Cardiac septum (tissue), 1 donor: ENCODE data around the gene DMBX1. TPM values are rescaled to one million over a fixed set of nuclear protein-coding genes. Genes with fewer than 3 reads are reported as not detected.

Experiments
- DNase-seq: peaks from one replicate; pipeline ENCODE4 v3.0.0-alpha.2; 2020; ENCODE audit warnings: low spot score
- intact Hi-C: fragments of 100-400 bp; cut with DNase I; formaldehyde crosslinking; loops from one replicate; pipeline ENCODE4 v1.14.0; 2022
- total RNA-seq: library from RNA; stranded (reverse); fragmentation: NEBNext Ultra II Directional; extraction: Animal tissue kit (Norgen Biotek cat#: 25700); gene quantifications from one replicate; pipeline ENCODE4 v1.2.1, GENCODE V29; 2021
- donor health status: DM: no; HTN: no; CAD: no.

DMBX1 gene
- total RNA-seq, 1 donor from 2014 or later = not detected

- intact Hi-C loops = no loop called here
- no peak for DNase-seq
These were observed 5.3 kb downstream of the DMBX1 start for GRCh38 chr1:46494910-46495309.

- DNase-seq = no peak
These were observed 6.1 kb downstream of the DMBX1 start for GRCh38 chr1:46495778-46496177.

GRCh38 chr1:46496505-46496904, 6.9 kb downstream of the DMBX1 start:
- intact Hi-C loops = no loop called here

More at GRCh38 chr1:46495778-46496177, 6.1 kb downstream of the DMBX1 start:
- intact Hi-C loops = no loop called here

GRCh38 chr1:46497020-46497419, 7.4 kb downstream of the DMBX1 start:
- DNase-seq = no peak
- intact Hi-C loops = no loop called here

More at GRCh38 chr1:46496505-46496904, 6.9 kb downstream of the DMBX1 start:
- no peak for DNase-seq

GRCh38 chr1:46497665-46498064, 8.0 kb downstream of the DMBX1 start:
- intact Hi-C loops = no loop called here
- no peak for DNase-seq

- DNase-seq = no peak
- intact Hi-C loops = no loop called here
These were observed 11.9 kb downstream of the DMBX1 start for GRCh38 chr1:46501528-46501927.

- intact Hi-C loops = no loop called here
- DNase-seq = no peak
These were observed 13.8 kb downstream of the DMBX1 start for GRCh38 chr1:46503421-46503820.

- intact Hi-C loops = no loop called here
- DNase-seq = no peak
These were observed 17.0 kb downstream of the DMBX1 start for GRCh38 chr1:46506470-46507219.

- no peak for DNase-seq
- intact Hi-C loops = no loop called here
These were observed 19.1 kb downstream of the DMBX1 start for GRCh38 chr1:46508757-46509156.

- intact Hi-C loops = no loop called here
- DNase-seq = no peak
These were observed 20.8 kb downstream of the DMBX1 start for GRCh38 chr1:46510341-46510997.

- intact Hi-C loops = no loop called here
- no peak for DNase-seq
These were observed 21.3 kb downstream of the DMBX1 start for GRCh38 chr1:46510998-46511365.

- intact Hi-C loops = no loop called here
These were observed 22.6 kb downstream of the DMBX1 start for GRCh38 chr1:46512135-46512791.

GRCh38 chr1:46512792-46513190, 23.2 kb downstream of the DMBX1 start:
- no peak for DNase-seq
- intact Hi-C loops = no loop called here

More at GRCh38 chr1:46512135-46512791, 22.6 kb downstream of the DMBX1 start:
- no peak for DNase-seq

- no peak for DNase-seq
- intact Hi-C loops = no loop called here
These were observed 23.9 kb downstream of the DMBX1 start for GRCh38 chr1:46513536-46513935.

- no peak for DNase-seq
- intact Hi-C loops = no loop called here
These were observed 25.9 kb downstream of the DMBX1 start for GRCh38 chr1:46515576-46515975.

- intact Hi-C loops = no loop called here
- DNase-seq = no peak
These were observed 26.7 kb downstream of the DMBX1 start for GRCh38 chr1:46516200-46516950.

- no peak for DNase-seq
- intact Hi-C loops = no loop called here
These were observed 27.5 kb downstream of the DMBX1 start for GRCh38 chr1:46517010-46517600.

GRCh38 chr1:46517932-46518498, 28.4 kb downstream of the DMBX1 start:
- intact Hi-C loops = no loop called here
- DNase-seq = no peak

GRCh38 chr1:46519209-46519608, 29.6 kb downstream of the DMBX1 start:
- no peak for DNase-seq
- intact Hi-C loops = no loop called here
